GM12865 (cell line): ENCODE results near the gene ZFP64.

Experiments
- DNase-seq: peaks from one replicate; pipeline ENCODE4 v3.0.0; 2010; ENCODE audit warnings: low read depth
- H3K4me3 ChIP-seq: 2 replicates; pipeline ENCODE4 v1.5.1; 2011; ENCODE audit warnings: mild to moderate bottlenecking, low read depth, low read length, control low read depth
- CTCF ChIP-seq: IDR thresholded peaks from 2 replicates; pipeline ENCODE4 v1.5.1; 2011; ENCODE audit warnings: low read length, control low read depth, low read depth, inconsistent platforms; ENCODE audit not compliant: insufficient read depth; ENCODE audit errors: missing control alignments

The ZFP64 gene

GRCh38 chr20:52118016-52118623 is 73.5 kb downstream of the ZFP64 start:
- H3K4me3 ChIP-seq: no peak overlapping the region
- no peak for DNase-seq
- no peak for TF ChIP-seq CTCF

- H3K4me3 ChIP-seq: no peak overlapping the region
- DNase-seq: no peak
- no peak for TF ChIP-seq CTCF
These were observed 81.1 kb downstream of the ZFP64 start for GRCh38 chr20:52110456-52110855.

- no peak for TF ChIP-seq CTCF
- no peak overlapping the region for H3K4me3 ChIP-seq
- DNase-seq: no peak
These were observed 85.8 kb downstream of the ZFP64 start for GRCh38 chr20:52105442-52106422.

- H3K4me3 ChIP-seq: no peak overlapping the region
- no peak for TF ChIP-seq CTCF
- no peak for DNase-seq
These were observed 86.8 kb downstream of the ZFP64 start for GRCh38 chr20:52104546-52105441.

GRCh38 chr20:52103913-52104545 is 87.5 kb downstream of the ZFP64 start:
- H3K4me3 ChIP-seq: no peak overlapping the region

More at GRCh38 chr20:52103913-52104545, 87.5 kb downstream of the ZFP64 start:
- TF ChIP-seq CTCF: no peak
- no peak for DNase-seq
